Measurements from ENCODE around the gene CT45A3.
"Not testable (repeated sequence)": the region's sequence is repeated elsewhere in the genome, so short reads cannot be mapped to it uniquely, and the experiment has no call there.

GRCh38 chrX:135785403-135785802 lies 17.4 kb upstream of the CT45A3 start, which contains the start of gene CT45A5:
- not testable (repeated sequence) for TF ChIP-seq POLR2A (IDR thresholded peaks at IDR 0.05); CTCF (IDR thresholded peaks at IDR 0.05); POLR2AphosphoS5 (IDR thresholded peaks at IDR 0.05; ENCODE audit: insufficient read depth in 1 of 2, low read depth in 1 of 2)
